Astrocyte of the hippocampus (primary cell): ENCODE data around the gene CACTIN.
A peak's percentile ranks its signal among the peaks of the same experiment; 100 is the strongest.
"Not testable (repeated sequence)": the region's sequence is repeated elsewhere in the genome, so short reads cannot be mapped to it uniquely, and the experiment has no call there.

Source experiments
- DNase-seq: peaks from one replicate; pipeline ENCODE4 v3.0.0; 2011; ENCODE audit warnings: low read depth, low spot score

Gene CACTIN

DNA sequence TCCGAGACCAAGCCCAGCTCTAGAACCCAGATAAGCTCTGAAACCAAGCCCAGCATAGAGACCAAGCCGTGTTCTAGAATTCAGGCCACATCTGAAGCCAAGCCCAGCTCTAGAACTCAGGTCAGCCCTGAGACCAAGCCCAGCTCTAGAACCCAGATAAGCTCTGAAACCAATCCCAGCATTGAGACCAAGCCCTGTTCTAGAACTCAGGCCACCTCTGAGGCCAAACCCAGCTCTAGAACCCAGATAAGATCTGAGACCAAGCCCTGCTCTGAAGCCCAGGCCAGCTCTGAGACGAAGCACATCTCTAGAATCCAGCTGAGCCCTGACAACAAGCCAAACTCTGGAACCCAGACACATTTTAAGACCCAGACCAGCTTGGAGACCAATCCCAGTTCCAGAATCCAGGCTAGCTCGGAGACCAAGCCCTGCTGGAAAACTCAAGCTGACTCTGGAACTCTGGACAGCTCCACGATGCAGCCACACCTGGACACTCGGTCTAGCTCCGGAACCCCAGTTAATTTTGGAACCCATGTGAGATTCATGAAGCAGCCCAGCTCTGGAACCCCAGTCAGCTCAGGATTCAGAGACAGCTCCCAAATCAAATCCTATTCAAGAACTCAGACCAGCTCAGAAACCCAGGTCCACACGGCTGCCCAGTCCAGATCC lies 35.5 kb downstream of the CACTIN start:
- no peak for DNase-seq

GRCh38 chr19:3589949-3590348 lies 36.6 kb downstream of the CACTIN start:
- no peak for DNase-seq

DNA sequence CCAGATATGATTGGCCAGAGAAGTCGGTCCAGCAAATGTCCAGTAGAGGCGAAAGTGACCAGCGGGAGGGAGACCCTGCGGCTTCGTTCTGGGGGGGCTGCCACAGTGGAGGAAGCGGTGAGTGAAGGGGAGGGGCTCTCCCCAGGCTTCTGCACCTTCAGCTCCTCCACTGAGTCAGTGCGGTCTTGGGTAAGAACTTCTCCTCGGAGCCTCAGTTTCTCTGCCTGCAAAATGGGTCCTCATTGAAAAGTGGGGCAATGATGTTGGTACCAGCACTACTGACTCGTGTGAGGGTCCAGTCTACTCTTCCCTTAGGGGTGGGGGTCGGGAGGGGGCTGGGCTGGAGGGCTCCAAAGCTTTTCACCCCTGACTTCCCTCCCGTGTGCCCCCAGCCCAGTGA lies 37.2 kb downstream of the CACTIN start:
- no peak for DNase-seq

GRCh38 chr19:3586707-3587346 lies 39.8 kb downstream of the CACTIN start:
- DNase-seq: peak; percentile 17

DNA sequence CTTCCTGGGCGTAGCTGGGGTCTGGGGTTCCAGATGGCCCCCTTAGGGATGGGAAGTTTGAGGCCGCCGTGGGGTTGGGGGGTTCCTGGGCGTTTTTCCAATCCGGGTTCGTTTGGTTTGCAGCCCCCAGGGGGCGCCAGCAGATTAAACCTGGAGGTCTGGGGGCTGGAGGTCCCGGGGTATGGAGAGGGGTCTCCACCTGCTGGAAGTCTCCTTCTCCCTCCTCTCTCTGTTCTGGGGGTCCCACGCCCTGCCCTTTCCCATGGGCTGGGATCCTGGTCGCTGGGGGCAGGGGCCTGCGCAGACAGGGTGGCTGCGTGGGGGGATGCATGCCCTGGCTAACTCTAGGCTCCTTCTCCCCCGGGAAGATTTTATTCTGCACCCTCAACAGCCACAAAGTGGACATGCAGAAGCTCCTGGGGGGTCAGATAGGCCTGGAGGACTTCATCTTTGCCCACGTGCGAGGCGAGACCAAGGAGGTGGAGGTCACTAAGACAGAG lies 40.4 kb downstream of the CACTIN start:
- no peak for DNase-seq

DNA sequence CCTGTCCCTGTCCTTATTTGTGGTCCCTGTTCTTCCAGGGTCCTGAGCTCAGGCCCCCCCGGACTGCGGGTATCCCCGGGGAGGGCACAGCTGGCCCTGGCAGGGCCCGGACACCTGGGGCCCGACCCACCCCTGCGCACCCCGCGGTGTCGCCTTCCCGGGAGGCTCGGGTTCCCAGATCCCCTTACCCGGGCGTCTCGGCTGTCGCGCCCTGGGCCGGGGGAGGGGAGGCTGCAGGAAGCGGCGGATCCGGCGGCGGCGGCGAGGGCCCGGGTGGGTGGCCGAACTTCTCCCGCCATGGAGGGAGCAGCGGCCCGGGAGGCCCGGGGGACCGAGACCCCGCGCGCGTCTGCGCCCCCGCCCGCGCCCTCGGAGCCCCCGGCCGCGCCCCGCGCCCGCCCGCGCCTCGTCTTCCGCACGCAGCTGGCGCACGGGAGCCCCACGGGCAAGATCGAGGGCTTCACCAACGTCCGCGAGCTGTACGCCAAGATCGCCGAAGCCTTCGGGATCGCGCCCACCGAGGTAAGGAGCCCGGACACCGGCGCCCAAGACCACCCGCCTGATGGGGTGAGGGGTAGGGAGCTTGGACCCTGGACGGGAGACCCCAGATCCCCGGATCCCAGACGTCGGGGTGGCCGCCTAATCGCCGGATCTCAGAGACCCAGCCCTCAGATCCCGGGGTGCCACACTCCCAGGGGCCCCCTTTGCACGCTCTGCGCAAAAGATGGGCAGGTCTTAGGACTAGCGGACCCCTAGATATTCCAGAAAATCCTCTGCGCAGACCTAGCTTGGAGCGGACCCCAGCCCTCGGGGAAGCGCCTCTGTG lies 41.1 kb downstream of the CACTIN start, which contains the start of gene GIPC3:
TSS of gene GIPC3 (plus strand) at position 178 of the 826 bp plus-strand sequence. CDS start at position 298, 120 bp downstream.
- DNase-seq: no peak

DNA sequence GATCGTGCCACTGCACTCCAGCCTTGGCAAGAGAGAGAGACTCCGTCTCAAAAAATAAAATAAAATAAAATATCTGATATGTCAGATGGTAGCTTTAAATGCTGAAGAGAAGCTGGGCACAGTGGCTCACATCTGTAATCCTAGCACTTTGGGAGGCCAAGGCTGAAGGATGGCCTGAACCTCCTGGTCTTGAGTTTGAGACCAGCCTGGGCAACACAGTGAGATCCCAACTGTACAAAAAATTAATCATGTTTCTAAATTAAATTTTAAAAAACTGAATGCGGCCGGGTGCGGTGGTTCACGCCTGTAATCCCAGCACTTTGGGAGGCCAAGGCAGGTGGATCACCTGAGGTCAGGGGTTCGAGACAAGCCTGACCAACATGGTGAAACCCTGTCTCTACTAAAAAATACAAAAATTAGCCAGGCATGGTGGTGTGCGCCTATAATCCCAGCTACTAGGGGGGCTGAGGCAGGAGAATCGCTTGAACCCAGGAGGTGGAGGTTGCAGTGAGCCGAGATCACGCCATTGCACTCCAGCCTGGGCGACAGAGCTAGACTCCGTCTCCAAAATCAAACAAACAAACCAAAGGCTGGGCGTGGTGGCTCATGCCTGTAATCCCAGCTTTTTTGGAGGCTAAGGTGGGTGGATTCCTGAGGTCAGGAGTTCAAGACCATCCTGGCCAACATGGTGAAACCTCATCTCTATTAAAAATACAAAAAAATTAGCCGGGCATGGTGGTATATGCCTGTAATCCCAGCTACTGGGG lies 42.4 kb downstream of the CACTIN start:
- not testable (repeated sequence) for DNase-seq

DNA sequence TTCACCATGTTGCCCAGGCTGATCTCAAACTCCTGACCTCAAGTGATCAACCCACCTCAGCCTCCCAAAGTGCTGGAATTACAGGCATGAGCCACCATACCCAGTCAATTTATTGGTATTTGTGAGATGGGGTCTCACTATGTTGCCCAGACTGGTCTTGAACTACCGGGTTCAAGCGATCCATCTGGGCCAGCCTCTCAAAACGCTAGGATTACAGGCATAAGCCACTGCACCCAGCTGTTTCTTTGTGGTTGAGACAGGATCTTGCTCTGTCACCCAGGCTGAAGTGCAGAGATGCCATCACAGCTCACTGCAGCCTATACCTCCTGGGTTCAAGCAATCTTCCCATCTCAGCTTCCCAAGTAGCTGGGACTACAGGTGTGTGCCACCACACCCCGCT lies 44.8 kb downstream of the CACTIN start:
- DNase-seq: not testable (repeated sequence)

DNA sequence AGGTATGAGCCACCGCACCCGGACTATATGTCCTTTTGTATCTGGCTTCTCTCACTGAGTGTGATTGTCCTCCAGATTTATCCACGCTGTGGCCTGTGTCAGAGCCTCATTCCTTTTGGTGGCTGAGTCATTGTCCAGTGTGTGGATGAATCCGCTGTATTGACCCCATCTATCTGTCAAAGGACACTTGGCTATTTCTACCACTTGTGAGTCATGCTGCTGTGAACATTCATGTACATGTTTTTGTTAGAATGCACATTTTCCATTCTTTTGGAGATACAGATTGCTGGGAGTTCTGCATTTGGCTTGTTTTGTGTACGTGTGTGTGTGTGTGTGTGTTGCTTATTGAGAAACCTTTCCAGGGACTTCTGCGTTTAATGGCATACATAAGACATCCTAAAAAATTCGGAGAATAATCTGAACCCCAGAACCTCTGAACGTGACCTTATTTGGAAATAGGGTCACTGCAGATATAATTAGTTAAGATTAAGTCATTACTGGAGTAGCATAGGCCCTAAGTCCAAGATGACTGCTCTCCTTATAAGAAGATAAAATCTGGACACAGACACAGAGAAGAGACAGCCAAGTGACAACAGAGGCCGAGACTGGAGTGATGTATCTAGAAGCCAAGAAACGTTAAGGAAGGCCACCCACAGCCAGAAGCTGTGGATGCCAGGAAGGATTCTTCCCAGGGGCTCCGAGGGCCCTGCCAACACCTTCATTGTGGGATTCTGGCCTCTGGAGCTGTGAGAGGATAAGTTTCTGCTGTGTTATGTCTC lies 46.2 kb downstream of the CACTIN start:
- DNase-seq: peak; percentile 85

GRCh38 chr19:3578390-3578789 lies 48.2 kb downstream of the CACTIN start:
- no peak for DNase-seq

- no peak for DNase-seq
These were observed 48.8 kb downstream of the CACTIN start for GRCh38 chr19:3577723-3578344.

GRCh38 chr19:3576696-3577443 lies 49.7 kb downstream of the CACTIN start:
- peak; percentile 90 for DNase-seq

DNA sequence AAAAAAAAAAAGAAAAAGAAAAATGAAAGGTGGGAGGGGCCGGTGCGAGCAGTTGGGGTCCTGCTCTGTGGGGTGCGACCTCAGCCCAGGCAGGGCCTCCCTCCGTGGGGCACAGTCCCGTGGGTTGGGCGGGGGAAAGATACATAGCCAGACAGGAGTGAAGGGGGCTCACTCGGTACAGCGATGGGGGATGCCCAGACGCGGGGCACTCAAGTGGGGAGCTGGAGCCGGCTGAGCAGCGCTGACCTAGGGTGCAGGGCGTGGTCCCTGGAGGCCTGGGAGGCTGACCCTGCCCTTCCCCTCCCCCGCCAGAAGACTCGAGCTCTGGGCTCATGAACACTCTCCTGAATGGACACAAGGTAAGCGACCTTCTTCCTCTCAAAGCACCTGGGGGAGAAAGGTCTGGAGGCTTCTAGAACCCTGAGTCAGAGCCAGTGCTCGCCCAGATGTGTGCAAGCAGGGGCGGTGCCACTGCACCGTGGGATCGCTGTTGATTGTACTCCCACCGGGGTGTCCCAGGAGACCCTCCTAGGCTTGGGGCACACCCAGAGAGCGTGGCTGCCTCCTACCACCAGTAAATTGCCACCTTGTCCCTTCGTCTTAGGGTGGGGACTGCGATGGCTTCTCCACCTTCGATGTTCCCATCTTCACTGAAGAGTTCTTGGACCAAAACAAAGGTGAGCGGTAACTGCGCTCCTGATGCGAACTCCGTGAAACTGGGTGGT lies 50.5 kb downstream of the CACTIN start:
- DNase-seq: no peak

DNA sequence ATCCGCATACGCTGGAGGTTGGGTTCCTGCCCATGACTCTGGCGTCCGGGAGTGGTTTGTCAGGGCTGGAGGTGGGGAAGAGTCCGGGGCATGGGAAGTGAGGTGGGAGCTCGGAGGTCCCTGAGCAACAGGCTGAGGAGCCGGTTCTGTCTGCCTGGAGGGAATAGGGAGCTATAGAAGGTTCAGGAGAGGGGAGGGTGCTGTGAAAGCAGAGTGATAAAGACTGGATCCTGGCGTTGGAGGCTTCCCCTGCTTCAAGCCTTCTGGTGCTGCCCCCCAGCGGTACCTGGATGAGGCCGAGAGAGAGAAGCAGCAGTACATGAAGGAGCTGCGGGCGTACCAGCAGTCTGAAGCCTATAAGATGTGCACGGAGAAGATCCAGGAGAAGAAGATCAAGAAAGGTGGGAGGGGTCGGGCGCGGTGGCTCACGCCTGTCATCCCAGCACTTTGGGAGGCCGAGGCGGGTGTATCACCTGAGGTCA lies 51.3 kb downstream of the CACTIN start:
- peak; percentile 44 for DNase-seq

GRCh38 chr19:3573858-3574637 lies 52.5 kb downstream of the CACTIN start:
- peak; percentile 97 for DNase-seq

GRCh38 chr19:3573162-3573857 lies 53.3 kb downstream of the CACTIN start:
- peak; percentile 42 for DNase-seq

- DNase-seq: no peak
These were observed 53.8 kb downstream of the CACTIN start, which contains the start of gene HMG20B for GRCh38 chr19:3572855-3573161. Gene HMG20B (plus strand): TSS chr19:3572944. CDS start chr19:3573310, 366 bp downstream.
